ENCODE data around the gene CDC42BPA. TPM values are rescaled to one million over a fixed set of nuclear protein-coding genes. Genes with fewer than 3 reads are reported as not detected.
"Not testable (repeated sequence)": the region's sequence is repeated elsewhere in the genome, so short reads cannot be mapped to it uniquely, and the experiment has no call there.

CDC42BPA gene
- total RNA-seq, 1 donor from 2014 or later = 40.3 TPM

GRCh38 chr1:227112538-227112937 is 205.8 kb downstream of the CDC42BPA start:
- Histone ChIP-seq H3K27ac (no peak overlapping the region), H3K9me3 (no peaks in the 10 kb centered on the region), H3K4me1 (no peaks in the 10 kb centered on the region), H3K36me3 (peaks cover 24% of the 10 kb centered on the region), H3K4me3 (no peak overlapping the region), H3K27me3 (ENCODE audit: low read depth) (no peaks in the 10 kb centered on the region)
- no peak for ATAC-seq
- TF ChIP-seq, protein P1, sequence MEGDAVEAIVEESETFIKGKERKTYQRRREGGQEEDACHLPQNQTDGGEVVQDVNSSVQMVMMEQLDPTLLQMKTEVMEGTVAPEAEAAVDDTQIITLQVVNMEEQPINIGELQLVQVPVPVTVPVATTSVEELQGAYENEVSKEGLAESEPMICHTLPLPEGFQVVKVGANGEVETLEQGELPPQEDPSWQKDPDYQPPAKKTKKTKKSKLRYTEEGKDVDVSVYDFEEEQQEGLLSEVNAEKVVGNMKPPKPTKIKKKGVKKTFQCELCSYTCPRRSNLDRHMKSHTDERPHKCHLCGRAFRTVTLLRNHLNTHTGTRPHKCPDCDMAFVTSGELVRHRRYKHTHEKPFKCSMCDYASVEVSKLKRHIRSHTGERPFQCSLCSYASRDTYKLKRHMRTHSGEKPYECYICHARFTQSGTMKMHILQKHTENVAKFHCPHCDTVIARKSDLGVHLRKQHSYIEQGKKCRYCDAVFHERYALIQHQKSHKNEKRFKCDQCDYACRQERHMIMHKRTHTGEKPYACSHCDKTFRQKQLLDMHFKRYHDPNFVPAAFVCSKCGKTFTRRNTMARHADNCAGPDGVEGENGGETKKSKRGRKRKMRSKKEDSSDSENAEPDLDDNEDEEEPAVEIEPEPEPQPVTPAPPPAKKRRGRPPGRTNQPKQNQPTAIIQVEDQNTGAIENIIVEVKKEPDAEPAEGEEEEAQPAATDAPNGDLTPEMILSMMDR (IDR thresholded peaks at IDR 0.05) = no peak
- intact Hi-C loops (cut with DNase I) = no loop called here
- DNase-seq = no peak

DNA sequence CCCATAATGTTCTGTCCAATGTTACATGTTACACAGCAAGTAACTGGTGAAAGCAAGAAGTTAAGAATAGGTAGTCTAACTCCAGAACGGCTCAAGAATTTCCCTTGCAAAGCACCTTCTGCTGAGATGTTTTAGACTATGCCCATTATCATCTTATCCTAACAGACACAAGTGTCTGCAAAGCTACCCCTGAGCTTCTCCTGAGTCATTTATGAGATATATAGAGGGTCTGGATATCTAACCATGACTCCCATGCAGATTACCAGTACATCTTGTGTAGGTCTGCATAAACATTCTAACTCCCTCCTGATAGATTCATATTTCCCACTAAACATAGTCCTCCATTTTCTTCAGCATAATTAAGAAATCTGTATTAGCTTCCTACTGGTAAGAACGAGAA is 206.5 kb downstream of the CDC42BPA start:
- H3K27ac ChIP-seq = no peak overlapping the region
- intact Hi-C loops (cut with DNase I) = no loop called here
- DNase-seq (no peak), ATAC-seq (no peak)
- no peaks in the 10 kb centered on the region for H3K27me3 ChIP-seq (ENCODE audit: low read depth)
- peaks cover 28% of the 10 kb centered on the region for H3K36me3 ChIP-seq
- no peaks in the 10 kb centered on the region for H3K4me1 ChIP-seq
- TF ChIP-seq, protein P1 (IDR thresholded peaks at IDR 0.05) = no peak
- H3K4me3 ChIP-seq = no peak overlapping the region
- H3K9me3 ChIP-seq = no peaks in the 10 kb centered on the region

- ATAC-seq; H3K27ac ChIP-seq; H3K4me3 ChIP-seq; H3K9me3 ChIP-seq; H3K27me3 ChIP-seq (ENCODE audit: low read depth); intact Hi-C loops (cut with DNase I); DNase-seq; H3K4me1 ChIP-seq: not testable (repeated sequence)
- peaks cover 15% of the 10 kb centered on the region for H3K36me3 ChIP-seq
Observed at GRCh38 chr1:227105291-227105690, 213.0 kb downstream of the CDC42BPA start.

- Histone ChIP-seq H3K36me3 (peaks cover 23% of the 10 kb centered on the region), H3K9me3 (no peaks in the 10 kb centered on the region), H3K27ac (no peak overlapping the region), H3K4me3 (no peak overlapping the region), H3K27me3 (ENCODE audit: low read depth) (no peaks in the 10 kb centered on the region), H3K4me1 (no peaks in the 10 kb centered on the region)
- TF ChIP-seq, protein P1 (IDR thresholded peaks at IDR 0.05) = no peak
- ATAC-seq (no peak), DNase-seq (no peak)
- intact Hi-C loops (cut with DNase I) = no loop called here
Observed at GRCh38 chr1:227102056-227102455, 216.2 kb downstream of the CDC42BPA start.

DNA sequence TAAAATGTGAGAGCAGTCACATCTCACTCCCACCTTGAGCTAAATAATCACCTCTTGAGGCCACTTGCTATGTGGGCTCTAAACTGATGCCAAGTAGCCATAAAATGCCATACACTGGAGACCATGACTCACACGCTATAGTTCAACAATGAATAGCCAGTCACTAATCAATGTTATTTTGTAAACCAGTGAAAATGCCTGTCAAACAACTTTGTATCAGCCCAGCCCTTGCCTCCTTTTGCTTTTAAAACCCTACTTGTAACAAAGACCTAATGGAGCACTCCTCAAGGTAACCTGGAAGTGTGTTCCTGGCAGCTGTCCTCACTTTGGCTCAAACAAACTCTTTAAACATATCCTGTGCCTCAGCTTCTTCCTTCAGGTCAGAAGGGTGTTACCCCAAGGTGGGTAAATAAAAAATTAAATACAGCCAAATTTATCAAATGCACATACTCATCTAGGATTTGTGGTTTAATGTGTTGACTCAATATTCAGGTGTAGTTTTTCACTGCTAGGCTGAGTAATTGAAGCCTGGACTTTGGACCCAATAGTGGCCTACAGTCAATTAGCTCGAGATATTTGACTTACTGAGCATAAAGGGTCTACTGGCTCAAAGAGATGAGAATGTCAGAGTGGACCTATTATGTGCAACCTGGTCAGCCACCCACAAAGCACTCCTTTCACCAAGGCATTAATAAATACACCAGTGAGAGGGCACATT is 223.9 kb downstream of the CDC42BPA start:
- Histone ChIP-seq H3K4me3 (no peak overlapping the region), H3K27me3 (ENCODE audit: low read depth) (no peaks in the 10 kb centered on the region), H3K36me3 (peaks cover 9% of the 10 kb centered on the region), H3K4me1 (no peaks in the 10 kb centered on the region), H3K27ac (no peak overlapping the region), H3K9me3 (no peaks in the 10 kb centered on the region)
- TF ChIP-seq, protein P1 (IDR thresholded peaks at IDR 0.05) = no peak
- ATAC-seq = peak in 1 of 2 donors; percentile 36
- intact Hi-C loops (cut with DNase I) = no loop called here
- DNase-seq = no peak

- Histone ChIP-seq H3K27me3 (ENCODE audit: low read depth) (no peaks in the 10 kb centered on the region), H3K27ac (no peak overlapping the region), H3K9me3 (no peaks in the 10 kb centered on the region), H3K4me3 (no peak overlapping the region), H3K36me3 (no peaks in the 10 kb centered on the region), H3K4me1 (no peaks in the 10 kb centered on the region)
- TF ChIP-seq, protein P1 (IDR thresholded peaks at IDR 0.05) = no peak
- intact Hi-C loops (cut with DNase I) = no loop called here
- ATAC-seq = no peak
- DNase-seq = no peak
Observed at GRCh38 chr1:227093309-227093708, 225.0 kb downstream of the CDC42BPA start.
